NCI-H2196 treated with DMSO at 0.1 percent for 48 hours (cell line): ENCODE data around the gene GRP.

Source experiments
- DNase-seq: peaks from one replicate; lab custom pipeline; 2025; ENCODE audit not compliant: unreplicated experiment; lab: John Stamatoyannopoulos, UW

GRP gene

GRCh38 chr18:59219672-59220163 lies at the start of gene GRP:
Gene GRP, plus strand, starts transcription at chr18:59220158. Its CDS starts 108 bp downstream, at chr18:59220266.
- no peak for DNase-seq

GRCh38 chr18:59172664-59173249 lies 47.2 kb upstream of the GRP start:
- DNase-seq: no peak

- no peak for DNase-seq
Measured at GRCh38 chr18:59177485-59177884, 42.5 kb upstream of the GRP start.

- no peak for DNase-seq
Measured at GRCh38 chr18:59180150-59180845, 39.7 kb upstream of the GRP start.

GRCh38 chr18:59182673-59183072 lies 37.3 kb upstream of the GRP start:
- DNase-seq: no peak

GRCh38 chr18:59189008-59189407 lies 30.9 kb upstream of the GRP start:
- DNase-seq: no peak

- DNase-seq: no peak
Measured at GRCh38 chr18:59189746-59190145, 30.2 kb upstream of the GRP start.

GRCh38 chr18:59196161-59196725 lies 23.7 kb upstream of the GRP start:
- DNase-seq: no peak

- DNase-seq: no peak
Measured at GRCh38 chr18:59197636-59198035, 22.3 kb upstream of the GRP start.

- no peak for DNase-seq
Measured at GRCh38 chr18:59198215-59198614, 21.7 kb upstream of the GRP start.

- DNase-seq: no peak
Measured at GRCh38 chr18:59200787-59201186, 19.2 kb upstream of the GRP start.

GRCh38 chr18:59202258-59202820 lies 17.6 kb upstream of the GRP start:
- no peak for DNase-seq

GRCh38 chr18:59207506-59207905 lies 12.5 kb upstream of the GRP start:
- DNase-seq: no peak

- DNase-seq: no peak
Measured at GRCh38 chr18:59208602-59209125, 11.3 kb upstream of the GRP start.

- DNase-seq: no peak
Measured at GRCh38 chr18:59210299-59210698, 9.7 kb upstream of the GRP start.

- no peak for DNase-seq
Measured at GRCh38 chr18:59211629-59212028, 8.3 kb upstream of the GRP start.

- DNase-seq: no peak
Measured at GRCh38 chr18:59218018-59218417, 1.9 kb upstream of the GRP start.

GRCh38 chr18:59220164-59220783 lies 316 bp downstream of the GRP start:
- no peak for DNase-seq

- no peak for DNase-seq
Measured at GRCh38 chr18:59220784-59221765, 1.1 kb downstream of the GRP start.

GRCh38 chr18:59222341-59222740 lies 2.4 kb downstream of the GRP start:
- DNase-seq: no peak
